Renal pelvis (tissue), 4 donors: ENCODE results near the gene GRM5. TPM values are rescaled to one million over a fixed set of nuclear protein-coding genes. Genes with fewer than 3 reads are reported as not detected.
"Not testable (repeated sequence)": the region's sequence is repeated elsewhere in the genome, so short reads cannot be mapped to it uniquely, and the experiment has no call there.

Experiments used
- DNase-seq: peaks from one replicate; pipeline ENCODE4 v3.0.0-alpha.2; 2013
- polyA plus RNA-seq, 3 donors: library from polyadenylated mRNA; unstranded; fragments of 120-200 nt; gene quantifications; one replicate each; pipeline ENCODE4 v1.2.1, GENCODE V29; 2013; ENCODE audit not compliant: insufficient read length in 3 of 3

GRM5 gene
- polyA plus RNA-seq, 3 donors, result 0.21 to 0.47 (median 0.23) TPM

DNA sequence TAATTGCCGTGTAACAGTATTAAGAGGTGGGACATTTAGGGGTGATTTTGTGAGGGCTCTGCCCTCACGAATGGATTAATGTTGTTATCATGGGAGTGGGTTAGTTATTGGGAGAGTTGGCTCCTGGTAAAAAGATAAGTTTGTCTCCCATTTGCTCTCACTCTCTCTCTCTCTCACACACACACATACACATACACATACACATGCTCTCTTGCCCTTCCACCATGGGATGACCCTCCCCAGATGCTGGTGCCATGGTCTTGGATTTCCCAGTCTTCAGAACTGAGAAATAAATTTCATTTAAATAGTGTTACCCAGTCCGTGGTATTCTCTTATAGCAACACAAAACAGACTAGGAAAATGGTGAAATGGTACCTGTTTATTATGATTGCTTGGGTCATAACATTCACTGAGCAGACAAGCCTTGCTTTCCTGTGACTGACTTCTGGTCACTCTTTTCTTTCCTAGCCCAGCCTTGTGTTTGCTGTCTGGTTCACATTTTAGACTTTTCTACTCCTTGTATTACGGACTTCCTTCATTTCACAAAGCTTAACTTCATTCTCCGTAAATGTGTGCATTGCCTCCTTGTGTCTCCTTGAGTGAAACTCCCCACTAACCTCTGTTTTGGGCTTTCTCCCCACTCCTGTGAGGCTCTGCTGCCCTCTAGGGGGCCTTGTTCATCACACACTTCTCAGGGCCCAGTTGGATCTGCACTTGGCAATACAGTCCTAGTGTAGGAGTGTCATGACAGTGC lies 521.7 kb downstream of the GRM5 start:
- peak; percentile 89 for DNase-seq

DNA sequence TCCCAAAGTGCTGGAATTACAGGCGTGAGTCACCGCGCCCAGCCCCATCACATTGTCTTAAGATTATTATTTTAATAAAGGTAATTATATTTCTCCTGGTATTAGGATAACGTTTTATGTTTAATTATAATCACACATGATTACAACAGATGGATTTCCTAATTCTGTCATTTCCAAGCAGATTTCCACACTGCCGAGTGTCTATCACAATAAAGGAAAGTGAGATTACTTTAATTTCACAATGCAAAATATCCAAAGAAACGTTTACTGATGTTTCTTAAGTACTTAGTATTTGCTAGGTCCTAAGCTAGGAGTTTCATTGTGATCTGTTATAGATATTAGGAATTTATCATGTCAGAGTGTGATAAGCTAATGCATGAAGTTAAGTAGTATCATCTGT lies 524.8 kb downstream of the GRM5 start:
- DNase-seq, result no peak

GRCh38 chr11:88538098-88538497 lies 527.7 kb downstream of the GRM5 start:
- DNase-seq, result no peak

DNA sequence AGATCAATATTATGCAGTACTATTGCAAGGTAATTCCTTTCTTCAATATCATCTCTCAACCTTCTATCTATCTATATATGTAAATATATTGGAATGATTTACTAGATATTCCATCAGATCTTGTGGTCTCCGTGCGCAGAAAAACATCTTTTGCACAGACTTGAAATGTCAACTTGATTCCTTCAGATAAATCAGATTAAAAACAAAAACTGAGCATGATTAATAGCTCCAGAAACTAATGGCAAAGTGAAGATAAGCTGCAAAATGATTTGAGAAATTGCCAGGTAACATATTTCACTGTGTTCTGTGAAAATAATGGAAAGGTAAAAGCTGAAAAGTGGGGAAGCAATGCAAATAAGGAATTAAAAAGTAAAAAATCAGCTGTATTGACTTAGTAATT lies 528.2 kb downstream of the GRM5 start:
- no peak for DNase-seq

DNA sequence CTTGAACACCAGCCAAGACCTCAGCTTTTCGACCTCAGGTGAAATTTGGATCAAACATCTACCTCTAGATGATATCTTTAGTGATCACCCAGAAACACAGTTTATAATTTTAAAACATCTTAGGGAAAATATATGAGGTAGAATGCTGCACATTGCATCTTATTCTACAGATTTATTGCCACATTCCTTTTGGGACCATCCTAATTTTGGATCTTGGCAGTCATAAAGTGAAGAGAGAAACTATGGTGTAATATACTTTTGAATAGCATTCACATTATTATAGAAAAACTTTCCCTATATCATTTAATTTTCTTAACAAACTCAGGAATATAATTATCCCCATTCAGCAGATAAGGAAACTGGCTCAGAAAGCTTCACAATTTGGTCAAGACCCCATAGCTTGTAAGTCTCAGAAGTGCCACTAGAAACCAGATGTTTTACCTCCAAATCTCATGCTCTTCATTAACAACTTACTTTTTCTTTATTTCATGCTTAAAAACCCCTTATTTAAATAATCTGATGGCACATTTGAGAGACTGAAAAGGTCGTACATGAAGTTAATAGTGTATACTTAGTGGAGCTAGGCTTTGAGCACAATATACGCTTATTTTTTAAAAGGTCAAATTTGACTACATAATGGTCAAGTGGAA lies 529.0 kb downstream of the GRM5 start:
- no peak for DNase-seq

DNA sequence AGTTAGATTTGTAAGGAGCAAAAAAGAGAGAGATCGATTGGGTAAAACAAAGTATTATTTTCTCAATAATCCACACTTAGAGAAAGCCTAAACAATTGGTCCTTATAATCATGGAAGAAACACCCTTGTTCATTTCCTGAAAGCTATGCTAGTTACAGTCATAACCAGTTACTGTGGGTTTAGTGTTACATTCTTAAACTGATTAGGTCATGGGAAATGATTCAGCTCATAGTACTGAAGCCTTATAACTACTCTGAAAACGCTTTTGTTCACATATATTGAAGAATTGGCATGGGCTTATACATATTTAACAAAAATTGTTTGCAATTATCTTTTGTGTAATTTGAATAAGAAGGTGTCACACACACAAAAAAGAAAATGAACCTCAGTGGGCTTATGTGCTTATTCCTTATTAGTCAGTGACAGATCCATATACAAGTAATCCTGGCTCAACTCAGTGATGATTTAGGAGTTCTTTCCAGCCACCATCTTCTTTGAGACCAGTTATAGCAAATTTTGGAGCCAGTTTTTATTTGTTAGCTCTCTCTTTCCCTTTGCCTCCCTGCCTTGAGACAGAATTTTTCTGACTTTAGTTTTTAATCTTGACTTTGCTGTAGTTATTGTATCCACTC lies 529.8 kb downstream of the GRM5 start:
- peak; percentile 29 for DNase-seq

DNA sequence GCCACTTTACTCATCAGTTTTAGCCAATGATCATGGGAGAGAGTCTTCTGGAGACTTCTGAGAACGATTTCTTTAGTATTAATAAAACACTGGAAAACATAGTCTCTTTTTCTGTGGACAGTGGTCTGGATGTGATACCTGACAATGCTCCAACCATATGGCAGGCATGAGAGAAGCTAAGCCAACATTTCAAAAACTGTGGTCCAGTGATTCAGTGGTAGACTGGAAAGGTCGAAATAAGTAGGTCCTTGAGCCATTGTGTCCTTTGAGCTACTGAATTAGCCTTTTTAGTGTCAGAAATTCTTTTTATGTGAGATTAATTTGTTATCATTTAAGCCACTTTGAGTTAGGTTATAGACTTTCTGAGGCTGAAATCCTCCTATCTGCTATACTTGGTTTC lies 530.5 kb downstream of the GRM5 start:
- no peak for DNase-seq

- DNase-seq, result not testable (repeated sequence)
These were observed 531.1 kb downstream of the GRM5 start for GRCh38 chr11:88534706-88535105.

DNA sequence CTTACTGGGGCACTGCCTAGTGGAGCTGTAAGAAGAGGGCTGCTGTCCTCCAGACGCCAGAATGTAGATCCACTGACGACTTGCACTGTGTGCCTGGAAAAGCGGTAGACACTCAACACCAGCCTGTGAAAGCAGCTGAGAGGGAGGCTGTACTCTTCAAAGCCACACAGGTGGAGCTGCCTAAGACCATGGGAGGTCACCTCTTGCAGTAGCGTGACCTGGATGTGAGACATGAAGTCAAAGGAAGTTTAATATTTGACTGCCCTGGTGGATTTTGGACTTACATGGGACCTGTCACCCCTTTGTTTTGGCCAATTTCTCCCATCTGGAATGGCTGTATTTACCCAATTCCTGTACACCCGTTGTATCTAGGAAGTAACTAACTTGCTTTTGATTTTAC lies 531.6 kb downstream of the GRM5 start:
- no peak for DNase-seq

GRCh38 chr11:88533001-88533400 lies 532.8 kb downstream of the GRM5 start:
- no peak for DNase-seq

GRCh38 chr11:88531831-88532230 lies 534.0 kb downstream of the GRM5 start:
- no peak for DNase-seq

DNA sequence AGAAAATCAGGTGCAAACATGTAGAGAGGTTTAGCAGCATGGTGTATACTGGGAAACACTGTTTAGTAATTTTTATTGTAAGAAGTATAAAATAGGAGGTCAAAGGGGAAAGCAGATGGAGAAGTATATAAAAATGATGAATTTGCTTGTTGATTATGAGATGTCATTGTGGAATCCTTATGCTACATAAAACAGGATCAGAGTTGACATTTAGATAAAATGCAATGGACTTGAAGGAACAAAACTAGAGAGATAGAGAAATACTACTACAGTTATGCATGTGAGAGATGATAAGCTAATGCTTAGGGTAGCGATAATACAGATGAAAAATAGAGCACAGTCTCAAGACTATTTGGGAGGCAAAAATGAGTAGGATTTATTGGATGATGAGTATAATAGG lies 536.4 kb downstream of the GRM5 start:
- DNase-seq, result no peak

DNA sequence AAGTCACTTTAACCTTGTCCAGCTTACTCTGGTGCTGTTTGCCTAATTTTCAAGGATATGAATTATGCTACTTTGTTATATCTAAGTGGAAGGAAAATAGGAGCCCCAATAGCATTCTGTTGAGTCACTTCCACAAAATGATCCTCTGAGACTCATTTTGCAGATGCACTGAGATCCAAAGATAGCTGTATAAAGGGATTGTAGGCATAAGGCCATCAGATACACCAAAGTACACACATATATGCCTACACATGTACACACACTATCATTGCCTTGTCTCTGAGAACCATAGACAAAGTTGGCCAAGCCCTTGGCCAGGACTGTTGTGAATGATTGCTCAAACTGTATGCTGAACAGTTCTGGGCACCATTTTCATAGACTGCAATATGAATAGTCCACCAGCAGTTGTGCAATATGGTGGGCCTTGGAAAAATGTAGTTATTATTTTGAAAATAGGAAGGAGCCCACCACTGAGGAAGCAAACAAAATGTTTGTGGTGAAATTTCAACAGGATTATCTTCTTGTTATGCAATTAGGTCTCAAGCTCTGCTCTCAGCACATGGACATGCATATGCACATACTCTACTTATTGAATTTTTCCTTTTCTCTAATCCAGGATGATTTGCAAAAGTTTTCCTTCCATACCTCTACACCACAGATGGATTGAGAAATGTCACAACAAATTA lies 542.3 kb downstream of the GRM5 start:
- no peak for DNase-seq

DNA sequence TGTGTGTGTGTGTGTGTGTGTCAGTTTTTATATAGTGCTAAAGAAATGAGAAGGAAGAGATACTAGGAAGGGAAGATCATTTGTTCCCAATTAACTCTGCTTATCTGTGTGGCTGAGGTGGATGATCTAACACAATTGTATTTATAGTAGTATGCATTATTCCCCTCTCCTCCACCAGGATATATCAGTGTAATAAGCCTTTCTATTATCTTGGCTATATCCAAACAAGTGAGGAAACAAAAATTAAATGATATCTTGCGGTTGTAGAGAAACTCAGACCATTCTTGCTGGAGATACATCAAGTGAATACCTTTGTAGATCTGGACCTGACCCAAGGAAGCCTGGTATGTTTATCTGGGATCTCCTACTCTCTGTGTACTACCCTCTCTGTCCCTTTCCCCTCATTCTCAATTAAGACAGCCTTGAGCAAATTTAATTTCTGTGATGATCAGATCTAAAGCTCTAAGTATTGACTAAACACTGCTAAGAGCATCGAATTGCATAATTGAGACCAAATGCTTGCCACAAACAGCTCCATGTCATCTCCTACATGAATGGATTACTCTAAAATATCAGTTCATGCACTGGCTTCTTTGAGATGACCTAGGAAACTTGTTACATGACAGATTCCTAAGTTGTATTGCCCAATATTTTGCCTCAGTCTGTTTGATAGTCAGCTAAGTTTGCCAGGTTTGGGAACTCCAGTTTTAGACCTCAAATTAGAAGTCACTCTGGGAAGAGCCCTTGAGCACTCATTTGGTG lies 543.0 kb downstream of the GRM5 start:
- no peak for DNase-seq

DNA sequence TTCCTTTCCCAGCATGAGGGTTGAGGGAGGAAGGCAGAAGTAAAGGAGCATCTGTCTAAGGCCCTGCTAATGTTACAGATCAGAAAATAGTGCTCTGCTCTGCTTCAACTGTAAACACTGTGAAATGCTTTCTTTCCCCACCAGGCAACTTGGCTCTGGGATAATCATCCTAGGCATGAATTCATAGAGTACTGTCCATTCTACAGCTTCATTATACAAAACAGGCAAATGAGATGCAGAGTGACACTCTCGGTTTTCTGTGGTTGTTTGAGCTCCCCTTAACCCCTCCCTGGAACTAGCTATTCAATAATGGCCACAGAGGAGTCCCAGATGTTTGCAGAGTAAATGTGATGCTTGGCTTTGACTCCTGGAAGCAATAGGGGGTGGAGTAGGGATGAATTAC lies 544.0 kb downstream of the GRM5 start:
- DNase-seq, result no peak

DNA sequence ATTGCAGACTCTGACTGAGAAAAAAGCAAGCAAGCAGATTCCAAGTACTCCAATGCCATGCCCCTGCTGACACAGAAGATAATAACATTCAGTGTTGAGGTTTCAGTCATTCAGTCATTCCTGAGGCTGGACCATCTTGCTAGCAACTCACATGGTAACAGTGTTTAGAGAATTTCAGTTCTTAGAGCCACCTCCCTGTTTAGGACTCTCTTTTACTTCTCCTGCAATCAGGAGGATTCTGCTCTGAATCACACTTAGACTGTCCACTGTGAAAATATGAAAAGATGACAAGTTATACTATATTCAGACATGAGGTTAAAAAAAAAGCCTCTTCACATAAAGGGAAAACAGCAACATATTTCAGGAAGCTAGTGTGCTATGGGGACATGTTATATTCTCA lies 544.4 kb downstream of the GRM5 start:
- DNase-seq, result no peak

DNA sequence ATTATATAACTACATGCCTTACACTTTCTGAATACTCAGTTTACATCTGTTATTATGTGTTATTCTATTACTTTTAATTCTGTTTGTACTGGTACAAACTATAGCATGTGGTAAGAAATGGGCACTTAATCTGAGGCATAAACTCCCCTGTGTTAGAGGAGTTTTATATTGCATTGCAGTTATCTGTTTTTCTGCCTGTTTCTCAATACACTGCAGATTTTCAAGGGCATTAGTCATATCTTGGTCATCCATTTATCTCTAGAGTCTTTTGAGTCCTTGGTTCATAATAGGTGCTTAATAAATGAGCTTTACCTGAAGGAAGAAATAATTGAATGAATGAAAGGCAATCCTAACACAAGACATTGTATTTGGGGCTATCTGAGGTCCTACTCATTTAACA lies 545.4 kb downstream of the GRM5 start:
- DNase-seq, result no peak

DNA sequence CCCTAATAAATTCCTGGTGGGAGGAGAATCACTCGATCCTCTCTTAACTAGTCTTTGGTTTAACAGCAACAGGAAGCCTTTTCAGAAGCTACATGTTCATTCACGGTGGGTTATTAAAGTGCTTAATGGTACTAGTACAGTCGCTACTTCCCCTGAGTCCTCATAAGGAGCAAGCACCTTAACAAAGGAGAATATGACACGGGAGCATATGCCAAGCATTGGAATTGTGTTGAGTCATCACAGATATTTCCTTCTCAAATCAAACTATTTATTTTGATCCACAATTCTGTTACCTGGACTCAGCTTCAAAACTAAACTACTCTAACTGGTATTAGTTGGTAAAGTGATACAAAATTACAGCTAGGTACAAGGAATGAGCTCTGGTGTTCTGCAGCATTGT lies 550.8 kb downstream of the GRM5 start:
- DNase-seq, result no peak

- DNase-seq, result no peak
These were observed 554.8 kb downstream of the GRM5 start for GRCh38 chr11:88511006-88511405.

DNA sequence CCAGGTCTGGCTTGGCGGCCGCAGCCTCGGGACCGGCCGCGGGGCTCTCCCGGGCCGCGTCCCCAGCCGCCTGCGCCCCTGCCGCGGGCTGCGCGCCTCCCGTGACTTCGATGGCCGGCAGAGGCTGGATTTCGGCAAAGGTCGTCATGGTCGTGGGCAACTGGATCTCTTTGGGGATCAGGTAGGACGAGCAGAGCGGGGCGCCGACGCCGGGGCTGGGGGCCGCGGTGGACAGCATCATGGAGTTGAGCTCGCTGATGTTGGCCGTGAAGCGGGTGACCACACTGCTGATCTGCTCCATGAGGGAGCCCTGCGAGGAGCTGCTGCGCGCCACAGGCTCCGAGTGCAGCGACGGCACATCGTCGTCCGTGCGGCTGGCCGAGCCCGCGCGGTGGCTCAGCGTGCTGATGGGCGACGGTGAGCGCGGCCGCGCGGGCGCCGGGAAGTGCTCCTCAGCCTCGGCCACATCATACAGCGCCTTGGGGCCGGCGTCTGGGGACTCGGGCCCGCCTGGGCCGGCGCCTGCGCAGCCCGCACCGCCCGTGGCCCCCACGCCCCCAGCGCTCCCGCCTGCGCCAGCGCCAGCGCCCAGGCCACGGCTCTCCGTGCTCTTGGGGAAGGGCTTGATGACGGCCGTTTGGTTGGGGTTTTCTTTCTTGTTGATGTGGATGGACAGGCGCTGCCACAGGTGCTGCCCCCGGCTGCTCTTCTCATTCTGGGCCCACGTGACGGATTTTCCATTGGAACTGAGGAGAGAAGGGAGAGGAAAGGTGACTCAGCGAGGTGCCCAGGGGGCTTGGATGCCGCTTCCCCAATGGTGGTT lies 556.8 kb downstream of the GRM5 start:
- peak; percentile 26 for DNase-seq

DNA sequence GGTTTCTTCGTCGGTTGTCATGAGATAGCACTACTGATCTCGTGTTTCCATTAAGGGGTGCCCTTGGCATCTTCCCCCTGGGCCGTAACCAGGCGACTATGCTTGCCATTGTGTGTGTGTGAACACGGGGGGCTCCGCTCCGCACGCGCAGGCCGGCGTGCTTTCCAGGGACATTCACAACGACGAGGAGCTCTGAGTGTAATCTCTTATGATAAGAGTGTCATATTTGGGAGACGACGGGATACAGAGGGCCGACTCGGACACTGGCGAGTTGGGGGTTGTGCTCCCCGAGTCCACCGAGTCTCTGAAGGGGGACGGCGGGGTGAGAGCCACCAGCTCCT lies 557.4 kb downstream of the GRM5 start:
- no peak for DNase-seq
